SIG-M5 (cell line): ENCODE results near the gene WNT9A.
"Not testable (repeated sequence)": the region's sequence is repeated elsewhere in the genome, so short reads cannot be mapped to it uniquely, and the experiment has no call there.

Source experiments
- DNase-seq: peaks from one replicate; lab custom pipeline; 2025; lab: John Stamatoyannopoulos, UW

WNT9A gene

DNA sequence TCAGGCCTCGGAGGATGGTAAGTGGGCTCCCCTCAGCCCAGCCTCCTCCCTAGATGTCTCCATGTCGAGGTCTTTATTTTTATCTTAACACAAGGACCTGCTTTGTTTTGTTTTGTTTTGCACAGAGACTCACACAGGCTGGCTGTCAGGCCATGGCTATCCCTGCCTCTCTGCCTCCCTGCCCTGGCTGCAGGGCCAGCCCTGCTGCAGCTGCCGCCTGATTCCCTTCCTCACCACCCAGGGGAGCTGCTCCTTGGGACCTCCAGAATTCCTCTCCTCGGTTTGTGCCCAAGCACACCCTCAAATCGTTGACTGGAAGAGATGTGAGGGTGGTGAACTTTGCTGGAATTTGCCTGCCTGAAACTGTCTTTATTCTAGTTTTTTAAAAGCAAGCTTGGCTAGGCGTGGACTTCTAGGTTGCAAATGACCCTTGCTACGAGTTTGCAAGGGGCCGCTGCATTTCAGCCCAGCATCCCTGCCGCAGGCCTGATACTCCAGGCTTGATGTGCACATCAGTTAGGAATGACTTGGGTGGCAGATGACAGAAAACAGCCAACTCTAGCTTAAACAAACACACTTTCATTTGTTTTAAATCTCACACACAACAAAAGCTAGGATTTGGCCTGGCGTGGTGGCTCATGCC lies 37.1 kb downstream of the WNT9A start:
- DNase-seq, result no peak

DNA sequence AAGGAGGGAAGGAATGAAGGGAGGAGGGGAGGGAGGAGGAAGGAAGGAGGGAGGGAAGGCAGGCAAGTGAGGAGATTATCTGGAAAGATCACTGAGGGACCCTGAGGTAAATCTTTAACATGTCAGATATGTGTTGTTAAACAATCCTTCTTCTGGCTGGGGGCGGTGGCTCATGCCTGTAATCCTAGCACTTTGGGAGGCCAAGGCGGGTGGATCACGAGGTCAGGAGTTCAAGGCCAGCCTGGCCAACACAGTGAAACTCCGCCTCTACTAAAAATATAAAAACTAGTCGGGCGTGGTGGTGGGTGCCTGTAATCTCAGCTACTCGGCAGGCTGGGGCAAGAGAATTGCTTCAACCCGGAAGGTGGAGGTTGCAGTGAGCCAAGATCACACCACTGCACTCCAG lies 37.8 kb downstream of the WNT9A start:
- DNase-seq, result not testable (repeated sequence)

- no peak for DNase-seq
These were observed 38.5 kb downstream of the WNT9A start for GRCh38 chr1:227909188-227909587.

DNA sequence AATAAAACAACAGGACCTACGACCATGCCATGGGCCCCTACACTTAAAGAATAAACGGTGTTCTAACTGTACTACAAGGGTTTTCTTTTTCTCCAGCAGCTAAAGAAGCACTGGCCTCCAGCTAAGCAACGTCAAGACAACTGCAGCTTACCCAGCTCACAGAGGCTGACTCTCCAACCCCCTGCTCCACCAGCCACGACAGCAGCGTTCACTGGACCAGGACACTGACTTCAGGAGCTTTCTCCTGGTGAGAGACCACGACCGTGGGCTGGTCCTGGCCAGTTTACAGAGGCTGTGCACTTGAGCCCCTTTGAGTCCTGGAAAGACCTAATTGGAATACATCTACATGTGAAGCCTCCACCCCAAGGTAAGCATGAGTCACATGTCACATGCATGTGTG lies 39.4 kb downstream of the WNT9A start:
- DNase-seq, result no peak

- DNase-seq, result no peak
These were observed 40.2 kb downstream of the WNT9A start for GRCh38 chr1:227907439-227908015.

GRCh38 chr1:227906550-227907071 lies 41.1 kb downstream of the WNT9A start:
- no peak for DNase-seq

GRCh38 chr1:227905573-227906487 lies 41.9 kb downstream of the WNT9A start:
- DNase-seq, result no peak

- no peak for DNase-seq
These were observed 43.0 kb downstream of the WNT9A start for GRCh38 chr1:227904541-227905335.

DNA sequence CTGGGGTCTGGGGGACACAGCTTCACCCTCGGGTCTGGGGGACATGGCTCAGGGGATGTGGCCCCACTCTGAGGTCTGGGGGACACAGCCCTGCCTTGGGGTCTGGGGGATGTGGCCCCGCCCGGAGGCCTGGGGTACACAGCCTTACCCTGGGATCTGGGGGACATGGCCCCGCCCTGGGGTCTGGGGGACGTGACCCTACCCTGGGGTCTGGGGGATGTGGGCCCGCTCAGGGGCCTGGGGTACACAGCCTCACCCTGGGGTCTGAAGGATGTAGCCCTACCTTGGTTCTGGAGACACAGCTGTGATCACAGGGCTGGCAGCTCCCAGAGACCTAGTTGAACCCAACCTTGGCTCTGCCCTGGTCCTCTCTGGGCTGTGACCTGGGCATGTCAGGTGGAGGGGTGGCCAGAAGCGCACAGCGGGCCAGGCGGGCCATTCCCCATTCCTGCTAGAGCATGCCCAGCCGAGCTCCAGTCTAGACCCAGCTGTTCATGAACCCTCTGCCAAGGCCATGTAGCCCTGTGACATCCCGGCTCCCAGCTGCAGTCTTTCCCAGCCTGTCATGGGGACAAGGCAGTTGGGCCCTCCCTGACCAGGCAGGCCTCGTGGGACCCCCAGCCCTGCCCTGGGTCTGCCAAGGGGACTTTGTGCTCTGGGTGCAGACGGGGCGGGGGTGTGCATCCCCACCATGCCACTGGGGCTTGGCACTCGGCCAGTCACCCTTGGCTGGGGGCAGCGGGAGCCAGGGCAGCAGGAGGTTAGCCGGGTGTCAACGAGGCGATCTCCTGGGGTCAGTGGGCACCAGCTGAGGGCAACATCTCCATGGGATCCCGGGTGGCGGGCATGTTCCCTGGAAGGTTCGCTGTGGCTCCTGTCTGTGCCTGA lies 43.9 kb downstream of the WNT9A start:
- DNase-seq, result no peak

GRCh38 chr1:227903061-227903521 lies 44.6 kb downstream of the WNT9A start:
- no peak for DNase-seq

DNA sequence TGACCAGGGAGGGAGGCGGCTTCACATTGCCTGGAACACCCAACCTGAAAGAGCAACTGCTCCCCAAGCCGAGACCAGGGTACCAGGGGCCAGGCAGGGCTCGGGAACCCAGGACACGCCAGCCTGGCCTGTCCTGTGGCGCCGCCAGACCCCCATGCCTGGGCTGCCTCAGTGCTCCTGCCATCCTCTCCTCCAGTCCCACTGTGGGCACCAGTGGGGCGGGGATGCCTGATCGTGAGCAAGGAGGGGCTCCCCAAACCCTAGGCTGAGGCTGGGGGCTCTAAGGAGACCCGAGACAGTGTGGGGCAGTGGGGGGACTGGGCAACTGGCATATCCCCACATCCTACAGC lies 45.1 kb downstream of the WNT9A start:
- DNase-seq, result no peak

DNA sequence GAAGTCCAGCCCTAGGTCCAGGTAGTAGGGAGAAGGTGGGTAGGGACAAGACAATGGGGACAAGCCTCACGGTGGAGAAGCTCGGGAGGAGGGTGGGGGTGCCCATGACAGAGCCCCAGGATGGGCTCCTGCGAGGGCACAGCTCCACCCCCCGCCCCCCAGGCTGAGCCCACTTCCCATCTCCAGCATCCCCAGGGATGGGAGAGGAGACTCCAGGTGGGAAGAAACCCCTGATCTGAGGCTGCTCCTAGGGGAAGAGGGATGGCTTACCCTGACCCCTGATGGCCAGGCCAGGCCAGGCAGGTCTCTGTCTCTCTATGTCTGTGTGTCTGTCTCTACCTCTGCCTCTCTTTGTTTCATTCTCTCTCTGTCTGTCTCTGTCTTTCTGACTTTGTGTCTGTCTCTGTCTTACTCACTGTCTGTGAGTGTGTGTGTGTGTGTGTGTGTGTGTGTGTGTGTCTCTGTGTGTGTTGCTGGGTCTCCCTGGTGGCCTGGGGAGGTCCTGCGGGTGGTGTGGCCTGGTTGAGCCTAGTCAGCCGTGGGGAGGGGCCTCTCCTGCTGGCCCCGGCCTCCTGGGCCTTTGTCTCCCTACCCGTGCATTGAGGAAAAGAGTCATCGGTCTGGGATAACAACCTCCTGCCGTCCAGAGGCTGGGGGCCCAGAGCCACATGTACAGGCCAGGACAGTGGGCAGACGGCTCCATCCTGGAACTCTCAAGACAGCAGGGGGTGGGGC lies 45.7 kb downstream of the WNT9A start:
- DNase-seq, result no peak

DNA sequence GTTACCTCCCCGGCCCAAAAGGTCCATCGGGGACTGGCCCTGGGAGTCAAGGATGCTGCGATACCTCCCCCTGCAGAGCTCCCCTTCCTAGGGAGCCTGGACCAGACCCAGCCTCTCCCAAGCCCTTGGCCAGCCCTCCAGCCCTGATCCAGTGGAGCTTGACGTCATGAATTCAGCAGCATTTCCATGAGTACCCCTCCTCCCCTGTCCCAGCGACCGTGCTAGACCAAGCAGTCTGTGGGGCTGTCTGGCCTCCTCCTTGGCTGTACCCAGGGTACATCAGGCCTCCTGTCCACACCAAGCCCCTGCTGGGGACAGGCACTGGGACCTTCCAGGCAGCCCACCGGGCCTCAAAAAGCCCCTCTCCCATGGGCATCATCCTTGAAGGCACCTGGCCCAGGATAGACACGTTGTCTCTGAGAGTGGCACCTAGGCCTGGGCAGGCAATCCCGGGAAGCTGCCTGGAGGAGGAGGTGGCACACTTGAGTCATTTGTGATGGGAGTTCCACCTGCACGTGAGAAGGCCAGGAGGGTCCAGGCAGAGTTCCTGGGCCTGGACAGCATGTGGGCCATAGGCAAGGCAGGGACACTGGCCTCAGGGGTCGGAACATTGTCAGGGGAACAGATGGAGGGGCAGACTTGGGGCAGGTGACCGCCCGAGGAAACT lies 46.4 kb downstream of the WNT9A start:
- no peak for DNase-seq

GRCh38 chr1:227900571-227901051 lies 47.1 kb downstream of the WNT9A start:
- DNase-seq, result no peak

- DNase-seq, result no peak
These were observed 47.8 kb downstream of the WNT9A start for GRCh38 chr1:227899820-227900449.

GRCh38 chr1:227899141-227899819 lies 48.5 kb downstream of the WNT9A start:
- no peak for DNase-seq

GRCh38 chr1:227898502-227899140 lies 49.1 kb downstream of the WNT9A start:
- no peak for DNase-seq
